ENCODE results near the gene BFAR.

DNA sequence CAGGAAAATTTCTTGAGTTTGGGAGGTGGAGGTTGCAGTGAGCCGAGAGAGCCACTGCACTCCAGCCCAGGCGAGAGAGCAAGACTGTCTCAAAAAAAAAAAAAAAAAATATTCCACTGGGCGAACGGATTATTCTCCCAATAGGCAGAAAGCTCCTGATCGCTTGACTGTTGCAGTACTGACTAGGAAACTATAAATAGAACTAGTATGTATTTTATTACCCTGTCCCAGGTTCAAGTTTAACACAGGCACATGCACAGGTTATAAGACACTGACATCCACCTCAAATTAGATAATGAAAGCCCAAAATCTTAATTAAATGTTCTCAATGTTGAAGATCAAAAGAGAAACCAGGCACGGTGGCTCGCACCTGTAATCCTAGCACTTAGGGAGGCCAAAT, 14.2 kb upstream of the BFAR start:
- TF ChIP-seq, protein P1, sequence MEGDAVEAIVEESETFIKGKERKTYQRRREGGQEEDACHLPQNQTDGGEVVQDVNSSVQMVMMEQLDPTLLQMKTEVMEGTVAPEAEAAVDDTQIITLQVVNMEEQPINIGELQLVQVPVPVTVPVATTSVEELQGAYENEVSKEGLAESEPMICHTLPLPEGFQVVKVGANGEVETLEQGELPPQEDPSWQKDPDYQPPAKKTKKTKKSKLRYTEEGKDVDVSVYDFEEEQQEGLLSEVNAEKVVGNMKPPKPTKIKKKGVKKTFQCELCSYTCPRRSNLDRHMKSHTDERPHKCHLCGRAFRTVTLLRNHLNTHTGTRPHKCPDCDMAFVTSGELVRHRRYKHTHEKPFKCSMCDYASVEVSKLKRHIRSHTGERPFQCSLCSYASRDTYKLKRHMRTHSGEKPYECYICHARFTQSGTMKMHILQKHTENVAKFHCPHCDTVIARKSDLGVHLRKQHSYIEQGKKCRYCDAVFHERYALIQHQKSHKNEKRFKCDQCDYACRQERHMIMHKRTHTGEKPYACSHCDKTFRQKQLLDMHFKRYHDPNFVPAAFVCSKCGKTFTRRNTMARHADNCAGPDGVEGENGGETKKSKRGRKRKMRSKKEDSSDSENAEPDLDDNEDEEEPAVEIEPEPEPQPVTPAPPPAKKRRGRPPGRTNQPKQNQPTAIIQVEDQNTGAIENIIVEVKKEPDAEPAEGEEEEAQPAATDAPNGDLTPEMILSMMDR (IDR thresholded peaks at IDR 0.05; ENCODE audit: extremely low read depth in 1 of 2, insufficient read depth in 1 of 2, low read depth in 1 of 2, low read length in 2 of 2), result no peak
- TF ChIP-seq POLR2A (IDR thresholded peaks at IDR 0.05; ENCODE audit: low read depth, low read length), result no peak
- TF ChIP-seq EZH2 (IDR thresholded peaks at IDR 0.05; ENCODE audit: borderline replicate concordance, low read depth, low read length, severe bottlenecking), result no peak
- no peak for TF ChIP-seq POLR2AphosphoS5 (IDR thresholded peaks at IDR 0.05; ENCODE audit: insufficient read depth, low read depth, low read length)
- TF ChIP-seq JUN (IDR thresholded peaks at IDR 0.05; ENCODE audit: borderline replicate concordance, insufficient read depth, insufficient read length, low read depth), result no peak
- no peak for TF ChIP-seq MYC (IDR thresholded peaks at IDR 0.05; ENCODE audit: low read depth, low read length)
- no peak for TF ChIP-seq GATA2 (IDR thresholded peaks at IDR 0.05; ENCODE audit: insufficient read depth, insufficient read length, low read depth, low read length)
